ENCODE measurements around the gene HOXA9. TPM values are rescaled to one million over a fixed set of nuclear protein-coding genes. Genes with fewer than 3 reads are reported as not detected.

Gene HOXA9
- total RNA-seq, 1 donor from 2014 or later: not detected

- no peak overlapping the region for H3K4me3 ChIP-seq (ENCODE audit: low read depth, low read length)
- no peak for FAIRE-seq
- no peak for DNase-seq (ENCODE audit: low read depth)
- H3K27me3 ChIP-seq (ENCODE audit: control insufficient read depth, insufficient read depth, low read length): peaks cover 82% of the 10 kb centered on the region
- H3K36me3 ChIP-seq (ENCODE audit: control insufficient read depth, insufficient read depth, low read length): no peaks in the 10 kb centered on the region
- TF ChIP-seq, protein P1, sequence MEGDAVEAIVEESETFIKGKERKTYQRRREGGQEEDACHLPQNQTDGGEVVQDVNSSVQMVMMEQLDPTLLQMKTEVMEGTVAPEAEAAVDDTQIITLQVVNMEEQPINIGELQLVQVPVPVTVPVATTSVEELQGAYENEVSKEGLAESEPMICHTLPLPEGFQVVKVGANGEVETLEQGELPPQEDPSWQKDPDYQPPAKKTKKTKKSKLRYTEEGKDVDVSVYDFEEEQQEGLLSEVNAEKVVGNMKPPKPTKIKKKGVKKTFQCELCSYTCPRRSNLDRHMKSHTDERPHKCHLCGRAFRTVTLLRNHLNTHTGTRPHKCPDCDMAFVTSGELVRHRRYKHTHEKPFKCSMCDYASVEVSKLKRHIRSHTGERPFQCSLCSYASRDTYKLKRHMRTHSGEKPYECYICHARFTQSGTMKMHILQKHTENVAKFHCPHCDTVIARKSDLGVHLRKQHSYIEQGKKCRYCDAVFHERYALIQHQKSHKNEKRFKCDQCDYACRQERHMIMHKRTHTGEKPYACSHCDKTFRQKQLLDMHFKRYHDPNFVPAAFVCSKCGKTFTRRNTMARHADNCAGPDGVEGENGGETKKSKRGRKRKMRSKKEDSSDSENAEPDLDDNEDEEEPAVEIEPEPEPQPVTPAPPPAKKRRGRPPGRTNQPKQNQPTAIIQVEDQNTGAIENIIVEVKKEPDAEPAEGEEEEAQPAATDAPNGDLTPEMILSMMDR (IDR thresholded peaks at IDR 0.05; ENCODE audit: insufficient read depth, low read length, severe bottlenecking): no peak
Measured at GRCh38 chr7:27125986-27126394, 39.3 kb downstream of the HOXA9 start.

GRCh38 chr7:27124902-27125689, 40.2 kb downstream of the HOXA9 start:
- peaks cover 83% of the 10 kb centered on the region for H3K27me3 ChIP-seq (ENCODE audit: control insufficient read depth, insufficient read depth, low read length)
- FAIRE-seq (no peak), DNase-seq (ENCODE audit: low read depth) (no peak)
- TF ChIP-seq, protein P1 (IDR thresholded peaks at IDR 0.05; ENCODE audit: insufficient read depth, low read length, severe bottlenecking): no peak
- no peaks in the 10 kb centered on the region for H3K36me3 ChIP-seq (ENCODE audit: control insufficient read depth, insufficient read depth, low read length)
- H3K4me3 ChIP-seq (ENCODE audit: low read depth, low read length): no peak overlapping the region

DNA sequence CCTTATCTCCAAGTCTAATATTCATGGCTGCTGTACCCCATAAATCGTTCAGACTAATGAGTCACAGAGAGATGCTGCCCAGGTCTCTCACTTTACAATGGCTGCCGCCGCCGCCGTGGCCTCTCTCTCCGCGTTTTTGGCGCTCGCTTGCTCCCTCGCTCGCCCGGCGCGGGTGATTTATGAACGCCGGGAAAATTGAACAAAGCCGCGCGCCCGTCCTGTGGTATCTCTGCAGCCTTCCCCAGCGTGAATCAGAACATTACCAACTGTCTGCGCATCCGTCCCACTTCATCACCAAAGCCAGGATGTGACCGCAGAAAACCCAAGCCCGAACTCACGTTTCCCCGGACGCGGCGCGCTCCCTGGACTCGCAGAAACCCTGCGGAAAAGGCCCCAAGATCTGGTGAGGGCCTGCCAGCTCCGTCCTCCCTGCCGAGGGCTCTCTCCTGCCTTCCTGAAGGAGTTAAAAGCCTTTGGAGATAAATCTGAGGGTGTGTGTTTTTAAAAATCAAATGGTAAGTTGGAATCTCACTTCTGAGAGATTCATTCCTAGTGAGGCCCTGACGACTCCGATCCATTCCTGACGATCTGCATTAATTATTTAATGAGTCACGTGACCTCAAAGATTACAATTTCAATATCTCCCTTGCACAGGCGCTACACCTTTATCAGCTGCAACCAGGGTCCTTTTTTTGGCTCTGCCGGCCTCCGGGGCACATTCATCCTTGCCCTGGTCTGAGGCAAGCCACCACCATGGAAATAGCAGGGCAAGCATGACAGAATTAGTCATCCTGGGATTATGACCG, 41.0 kb downstream of the HOXA9 start:
- DNase-seq (ENCODE audit: low read depth): no peak
- TF ChIP-seq, protein P1 (IDR thresholded peaks at IDR 0.05; ENCODE audit: insufficient read depth, low read length, severe bottlenecking): no peak
- Histone ChIP-seq H3K27me3 (ENCODE audit: control insufficient read depth, insufficient read depth, low read length) (peaks cover 81% of the 10 kb centered on the region), H3K4me3 (ENCODE audit: low read depth, low read length) (no peak overlapping the region), H3K36me3 (ENCODE audit: control insufficient read depth, insufficient read depth, low read length) (no peaks in the 10 kb centered on the region)
- FAIRE-seq: no peak

- FAIRE-seq (no peak), DNase-seq (ENCODE audit: low read depth) (no peak)
- Histone ChIP-seq H3K27me3 (ENCODE audit: control insufficient read depth, insufficient read depth, low read length) (peaks cover 80% of the 10 kb centered on the region), H3K4me3 (ENCODE audit: low read depth, low read length) (no peak overlapping the region), H3K36me3 (ENCODE audit: control insufficient read depth, insufficient read depth, low read length) (no peaks in the 10 kb centered on the region)
- TF ChIP-seq, protein P1 (IDR thresholded peaks at IDR 0.05; ENCODE audit: insufficient read depth, low read length, severe bottlenecking): no peak
Measured at GRCh38 chr7:27123477-27124053, 41.8 kb downstream of the HOXA9 start.

- TF ChIP-seq, protein P1 (IDR thresholded peaks at IDR 0.05; ENCODE audit: insufficient read depth, low read length, severe bottlenecking): no peak
- no peak for DNase-seq (ENCODE audit: low read depth)
- H3K4me3 ChIP-seq (ENCODE audit: low read depth, low read length): no peak overlapping the region
- no peaks in the 10 kb centered on the region for H3K36me3 ChIP-seq (ENCODE audit: control insufficient read depth, insufficient read depth, low read length)
- no peak for FAIRE-seq
- peaks cover 78% of the 10 kb centered on the region for H3K27me3 ChIP-seq (ENCODE audit: control insufficient read depth, insufficient read depth, low read length)
Measured at GRCh38 chr7:27123007-27123476, 42.3 kb downstream of the HOXA9 start.

Data from bronchial epithelial cell (primary cell).